Peyer's patch (tissue), 4 donors: ENCODE measurements around the gene GINS2. TPM values are rescaled to one million over a fixed set of nuclear protein-coding genes. Genes with fewer than 3 reads are reported as not detected.

Experiments
- DNase-seq, 3 donors: peaks; one replicate each; pipeline ENCODE4 v3.0.0-alpha.2; 2017 to 2019
- H3K27ac ChIP-seq, 4 donors: fragments of 200-600 bp; sonication (generic); one replicate each; pipeline ENCODE4 v1.5.1; 2016 to 2019
- H3K27me3 ChIP-seq, 2 donors: fragments of 200-600 bp; sonication (generic); one replicate each; pipeline ENCODE4 v1.5.1; 2019
- H3K36me3 ChIP-seq, 3 donors: fragments of 200-600 bp; sonication (generic); one replicate each; pipeline ENCODE4 v1.5.1; 2016 to 2019
- H3K4me1 ChIP-seq, 4 donors: fragments of 200-600 bp; sonication (generic); one replicate each; pipeline ENCODE4 v1.5.1; 2016 to 2019
- H3K4me3 ChIP-seq, 4 donors: fragments of 200-600 bp; sonication (generic); 1 replicate in 3 of 4; 2 replicates in 1 of 4; pipeline ENCODE4 v1.5.1; 2016 to 2019; ENCODE audit warnings: mild to moderate bottlenecking in 1 of 4
- H3K9me3 ChIP-seq, 4 donors: fragments of 200-600 bp; sonication (generic); one replicate each; pipeline ENCODE4 v1.5.1; 2016 to 2019; ENCODE audit warnings: mild to moderate bottlenecking in 1 of 4
- CTCF ChIP-seq, 6 experiments: fragments of 450-650 bp in 4 of 6; fragments of 200-600 bp in 2 of 6; sonication (generic) in 1 of 6; IDR thresholded peaks; one replicate each; pipeline ENCODE4 v1.5.1; 2017 to 2019; ENCODE audit warnings: antibody characterized with exemption in 6 of 6, mild to moderate bottlenecking in 3 of 6, moderate library complexity in 1 of 6
- POLR2A ChIP-seq, 2 donors: fragments of 450-650 bp; IDR thresholded peaks; one replicate each; pipeline ENCODE4 v1.5.1; 2017; ENCODE audit warnings: antibody characterized with exemption in 2 of 2, mild to moderate bottlenecking in 2 of 2, moderate library complexity in 2 of 2
- total RNA-seq, 4 donors: library from RNA; depleted of rRNA; stranded (reverse); fragments of >200 nt; gene quantifications; one replicate each; pipeline ENCODE4 v1.1.0, GENCODE V29; 2016

The GINS2 gene
- total RNA-seq, 4 donors from 2014 or later = 2.9 to 10.7 (median 5.2) TPM

- H3K4me3 ChIP-seq = no peak overlapping the region
Observed at GRCh38 chr16:85637808-85638647, 50.7 kb downstream of the GINS2 start.

GRCh38 chr16:85637061-85637807 lies 51.5 kb downstream of the GINS2 start:
- H3K9me3 ChIP-seq = no peaks in the 10 kb centered on the region
- H3K27ac ChIP-seq = no peak overlapping the region
- peaks cover 0 to 22% (median 0%) of the 10 kb centered on the region in 3 donors for H3K36me3 ChIP-seq
- no peak for DNase-seq
- no peak overlapping the region for H3K4me3 ChIP-seq
- TF ChIP-seq CTCF (IDR thresholded peaks at IDR 0.05) (no peak), POLR2A (IDR thresholded peaks at IDR 0.05) (no peak)
- H3K4me1 ChIP-seq = peaks cover 0 to 13% (median 0%) of the 10 kb centered on the region in 4 donors
- no peaks in the 10 kb centered on the region for H3K27me3 ChIP-seq

More at GRCh38 chr16:85637808-85638647, 50.7 kb downstream of the GINS2 start:
- H3K36me3 ChIP-seq = peaks cover 0 to 22% (median 0%) of the 10 kb centered on the region in 3 donors
- no peak for DNase-seq
- no peak overlapping the region for H3K27ac ChIP-seq
- TF ChIP-seq POLR2A (IDR thresholded peaks at IDR 0.05) (no peak), CTCF (IDR thresholded peaks at IDR 0.05) (no peak)
- no peaks in the 10 kb centered on the region for H3K9me3 ChIP-seq
- no peaks in the 10 kb centered on the region for H3K27me3 ChIP-seq
- H3K4me1 ChIP-seq = peaks cover 0 to 16% (median 0%) of the 10 kb centered on the region in 4 donors

GRCh38 chr16:85636234-85636812 lies 52.4 kb downstream of the GINS2 start:
- no peak overlapping the region for H3K27ac ChIP-seq
- no peak for DNase-seq
- no peaks in the 10 kb centered on the region for H3K27me3 ChIP-seq
- TF ChIP-seq POLR2A (IDR thresholded peaks at IDR 0.05) = no peak
- no peak for TF ChIP-seq CTCF (IDR thresholded peaks at IDR 0.05)
- H3K4me1 ChIP-seq = peaks cover 0 to 4% (median 0%) of the 10 kb centered on the region in 4 donors
- peaks cover 0 to 22% (median 0%) of the 10 kb centered on the region in 3 donors for H3K36me3 ChIP-seq
- no peaks in the 10 kb centered on the region for H3K9me3 ChIP-seq
- no peak overlapping the region for H3K4me3 ChIP-seq

GRCh38 chr16:85635545-85636140 lies 53.1 kb downstream of the GINS2 start:
- Histone ChIP-seq H3K4me3 (no peak overlapping the region), H3K27me3 (no peaks in the 10 kb centered on the region), H3K27ac (no peak overlapping the region), H3K4me1 (peaks cover 0 to 3% (median 0%) of the 10 kb centered on the region in 4 donors), H3K36me3 (peaks cover 0 to 22% (median 0%) of the 10 kb centered on the region in 3 donors), H3K9me3 (no peaks in the 10 kb centered on the region)
- no peak for DNase-seq
- TF ChIP-seq POLR2A (IDR thresholded peaks at IDR 0.05) = no peak
- no peak for TF ChIP-seq CTCF (IDR thresholded peaks at IDR 0.05)
